HepG2 (cell line): ENCODE measurements around the gene DZIP1L. TPM values are rescaled to one million over a fixed set of nuclear protein-coding genes. Genes with fewer than 3 reads are reported as not detected.

Experiments
- ATAC-seq: fragments of 200-7000 bp; cut with Tn5 transposase; 3 replicates; pipeline ENCODE4 v1.9.1; 2020; ENCODE audit warnings: mild to moderate bottlenecking, moderate library complexity
- BruUV-seq: library from RNA; stranded (reverse); fragments of 400-500 nt; replicated peaks from 2 replicates; lab custom pipeline; 2021; lab: Mats Ljungman, UMichigan
- CTCF ChIA-PET: fragments of 300-600 bp; formaldehyde crosslinking; extraction: SDS; loops from one replicate; lab custom pipeline; 2021; ENCODE audit warnings: low total read pairs, inconsistent platforms, low intra/inter-chr PET ratio; lab: Yijun Ruan, JAX
- POLR2A ChIA-PET: fragments of 350-600 bp; sonication (Branson Sonifier 250); formaldehyde crosslinking; loops from one replicate; lab custom pipeline; 2020; ENCODE audit warnings: antibody characterized with exemption, inconsistent platforms; lab: Yijun Ruan, JAX
- DNase-seq: peaks from one replicate; pipeline ENCODE4 v3.0.0-alpha.2; 2015; ENCODE audit warnings: low spot score
- FAIRE-seq: peaks from 3 replicates; lab custom pipeline; 2011; peaks lifted over from hg19 to GRCh38; lab: Jason Lieb, UNC
- H2AFZ ChIP-seq: one replicate; pipeline ENCODE4 v1.6.1; 2011; ENCODE audit warnings: low read length, inconsistent platforms
- H3K27ac ChIP-seq: fragments of 300-600 bp; 3 replicates; pipeline ENCODE4 v1.8.0; 2011; ENCODE audit warnings: mixed run types, mild to moderate bottlenecking, mixed read lengths, low read length, inconsistent platforms; ENCODE audit not compliant: insufficient read depth; ENCODE audit errors: extremely low read length
- H3K27me3 ChIP-seq, 2 experiments: fragments of 200-600 bp in 1 of 2; 2 replicates in 1 of 2; 3 replicates in 1 of 2; pipeline versions ENCODE4 v1.6.0 to v1.8.0; 2011; ENCODE audit warnings: low read length in 2 of 2, mild to moderate bottlenecking in 2 of 2, moderate library complexity in 2 of 2, inconsistent platforms in 1 of 2; ENCODE audit not compliant: insufficient read depth in 2 of 2, control insufficient read depth in 1 of 2
- H3K36me3 ChIP-seq, 2 experiments: fragments of 200-600 bp in 1 of 2; replicated peaks in 1 of 2; 2 replicates in 1 of 2; 3 replicates in 1 of 2; pipeline versions ENCODE4 v1.5.1 to v1.8.0; 2011; ENCODE audit warnings: low read length in 2 of 2, inconsistent platforms in 1 of 2; ENCODE audit not compliant: insufficient read depth in 2 of 2, control insufficient read depth in 1 of 2
- H3K4me1 ChIP-seq: 2 replicates; pipeline ENCODE4 v1.5.1; 2012; ENCODE audit warnings: low read length, inconsistent platforms; ENCODE audit not compliant: insufficient read depth
- H3K4me2 ChIP-seq: 2 replicates; pipeline ENCODE4 v1.6.0; 2011; ENCODE audit warnings: low read depth, low read length, inconsistent platforms
- H3K4me3 ChIP-seq, 3 experiments: fragments of 200-600 bp in 1 of 3; sonication (generic), shearing (Covaris generic) in 1 of 3; replicated peaks in 1 of 3; 2 replicates each; pipeline ENCODE4 v1.5.1; 2011 to 2016; ENCODE audit warnings: low read length in 3 of 3, inconsistent platforms in 2 of 3, low read depth in 2 of 3, mild to moderate bottlenecking in 2 of 3, control low read depth in 1 of 3, mixed read lengths in 1 of 3; ENCODE audit not compliant: insufficient read depth in 1 of 3
- H3K79me2 ChIP-seq: one replicate; pipeline ENCODE4 v1.6.1; 2011; ENCODE audit warnings: low read length, inconsistent platforms; ENCODE audit not compliant: insufficient read depth
- H3K9ac ChIP-seq: 2 replicates; pipeline ENCODE4 v1.6.0; 2011; ENCODE audit warnings: mild to moderate bottlenecking, low read depth, low read length, inconsistent platforms; ENCODE audit not compliant: insufficient read depth
- H3K9me3 ChIP-seq: 2 replicates; pipeline ENCODE4 v1.5.1; 2012; ENCODE audit warnings: mild to moderate bottlenecking, low read length
- H4K20me1 ChIP-seq: 2 replicates; pipeline ENCODE4 v1.6.0; 2011; ENCODE audit warnings: inconsistent platforms, mild to moderate bottlenecking, low read length, moderate library complexity; ENCODE audit not compliant: insufficient read depth
- DR1 ChIP-seq: sonication (generic); formaldehyde crosslinking; IDR thresholded peaks from 2 replicates; pipeline ENCODE4 v1.8.0; 2021; ENCODE audit warnings: mild to moderate bottlenecking, missing genetic modification reagents, inconsistent platforms
- ETV5 ChIP-seq: IDR thresholded peaks from 2 replicates; pipeline ENCODE4 v1.6.1; 2018; ENCODE audit warnings: missing biosample characterization, missing genetic modification reagents, inconsistent platforms, borderline replicate concordance
- HDAC1 ChIP-seq: sonication (generic); formaldehyde crosslinking; IDR thresholded peaks from 2 replicates; pipeline ENCODE4 v1.5.1; 2020; ENCODE audit warnings: mild to moderate bottlenecking, missing genetic modification reagents
- HOMEZ ChIP-seq: IDR thresholded peaks from 2 replicates; pipeline ENCODE4 v1.6.1; 2016; ENCODE audit warnings: low read depth
- MTF2 ChIP-seq: sonication (generic); formaldehyde crosslinking; IDR thresholded peaks from 2 replicates; pipeline ENCODE4 v1.5.0; 2020; ENCODE audit warnings: missing genetic modification reagents, borderline replicate concordance
- RAD21 ChIP-seq: fragments of 450-650 bp; formaldehyde crosslinking; IDR thresholded peaks from 2 replicates; pipeline ENCODE4 v1.5.0; 2020; ENCODE audit warnings: mild to moderate bottlenecking
- SAP130 ChIP-seq: IDR thresholded peaks from 2 replicates; pipeline ENCODE4 v1.6.1; 2016; ENCODE audit warnings: low read depth
- SMC3 ChIP-seq: IDR thresholded peaks from 2 replicates; pipeline ENCODE4 v1.6.1; 2011; ENCODE audit warnings: low read length, improper control_type of control experiment
- SOX13 ChIP-seq, 3 experiments: fragments of 450-650 bp in 1 of 3; sonication (generic) in 1 of 3; formaldehyde crosslinking in 1 of 3; IDR thresholded peaks in 2 of 3; conservative IDR thresholded peaks in 1 of 3; 2 replicates each; pipeline versions ENCODE4 v1.5.0 to v1.6.1; 2016 to 2020; ENCODE audit warnings: antibody characterized with exemption in 1 of 3, mild to moderate bottlenecking in 1 of 3, missing compliant biosample characterization in 1 of 3, missing genetic modification reagents in 1 of 3, moderate library complexity in 1 of 3
- SPEN ChIP-seq: sonication (generic); formaldehyde crosslinking; IDR thresholded peaks from 2 replicates; pipeline ENCODE4 v1.5.1; 2020; ENCODE audit warnings: low read depth, mild to moderate bottlenecking, missing genetic modification reagents
- STAG1 ChIP-seq: sonication (generic); formaldehyde crosslinking; IDR thresholded peaks from 2 replicates; pipeline ENCODE4 v1.4.0; 2020; ENCODE audit warnings: missing genetic modification reagents
- XBP1 ChIP-seq: sonication (generic); formaldehyde crosslinking; IDR thresholded peaks from 2 replicates; pipeline ENCODE4 v1.5.0; 2020; ENCODE audit warnings: missing genetic modification reagents
- ZFX ChIP-seq: sonication (generic); formaldehyde crosslinking; IDR thresholded peaks from 2 replicates; pipeline ENCODE4 v1.4.0; 2020; ENCODE audit warnings: mild to moderate bottlenecking, low read depth, missing genetic modification reagents, moderate library complexity
- ZNF205 ChIP-seq: IDR thresholded peaks from 2 replicates; pipeline ENCODE4 v1.6.1; 2018; ENCODE audit warnings: missing biosample characterization, missing genetic modification reagents
- ZNF280B ChIP-seq: sonication (generic); formaldehyde crosslinking; IDR thresholded peaks from 2 replicates; pipeline ENCODE4 v1.5.0; 2020; ENCODE audit warnings: missing genetic modification reagents, mild to moderate bottlenecking, borderline replicate concordance
- ZNF350 ChIP-seq: sonication (generic); formaldehyde crosslinking; IDR thresholded peaks from 2 replicates; pipeline ENCODE4 v1.4.0; 2020; ENCODE audit warnings: mild to moderate bottlenecking, low read depth, missing genetic modification reagents, borderline replicate concordance
- ZNF530 ChIP-seq: sonication (generic); formaldehyde crosslinking; IDR thresholded peaks from 2 replicates; pipeline ENCODE4 v1.5.0; 2020; ENCODE audit warnings: low read depth, mild to moderate bottlenecking, missing genetic modification reagents
- ZNF619 ChIP-seq: sonication (generic); formaldehyde crosslinking; IDR thresholded peaks from 2 replicates; pipeline ENCODE4 v1.4.0; 2020; ENCODE audit warnings: mild to moderate bottlenecking, missing genetic modification reagents
- WGBS: methylation state at CpG from one replicate; pipeline ENCODE4 v1.1.6; 2017; ENCODE audit warnings: low lambda C conversion rate; 5-methylcytosine and 5-hydroxymethylcytosine counted together
- in situ Hi-C: cut with HindIII; loops from 2 replicates; pipeline ENCODE4 v1.10.0; 2017; ENCODE audit warnings: low pct_unique_long_range_greater_than_20kb; ENCODE audit not compliant: extremely low pct_ligation_motif_present
- intact Hi-C: fragments of 100-400 bp; cut with micrococcal nuclease; formaldehyde crosslinking; loops from one replicate; pipeline ENCODE4 v1.10.0; 2022; ENCODE audit not compliant: unreplicated experiment
- polyA plus RNA-seq, 8 experiments: library from polyadenylated mRNA; depleted of rRNA in 3 of 8; stranded (reverse) in 7 of 8; unstranded in 1 of 8; fragments of >200 nt; fragmentation: Illumina TruSeq in 4 of 8; extraction: Trizol in 4 of 8; gene quantifications; 2 replicates each; pipeline versions ENCODE4 v1.2.1 to v1.2.3, GENCODE V29; 2011 to 2016; ENCODE audit warnings: low read depth in 4 of 8, missing spikeins in 1 of 8, mixed read lengths in 1 of 8; ENCODE audit not compliant: insufficient read depth in 1 of 8
- total RNA-seq, 5 experiments: library from RNA; depleted of rRNA; stranded (reverse); fragments of >200 nt; fragmentation: Illumina TruSeq; extraction: Trizol; gene quantifications; 2 replicates each; pipeline ENCODE4 v1.2.3, GENCODE V29; 2016; ENCODE audit warnings: low read depth in 1 of 5

The DZIP1L gene
- total and polyA plus RNA-seq, 2 of the 13 experiments (the other 11 are each of a cell fraction or from before 2014, with no cell fraction given) = 0.90 to 1.2 TPM

GRCh38 chr3:138118612-138119422, 3.4 kb upstream of the DZIP1L start (continued):
- TF ChIP-seq HOMEZ (CRISPR knock-in tag) (0 out of 2 replicates have a peak, but pooled peaks have one; percentile 22), SMC3 (peak; percentile 90), SAP130 (0 out of 2 replicates have a peak, but pooled peaks have one; percentile 14), ZNF350 (CRISPR knock-in tag) (0 out of 2 replicates have a peak, but pooled peaks have one; percentile 23), DR1 (CRISPR knock-in tag) (no peak), STAG1 (CRISPR knock-in tag) (peak; percentile 77), XBP1 (CRISPR knock-in tag) (no peak), RAD21 (CRISPR knock-in tag) (peak; percentile 78), HDAC1 (CRISPR knock-in tag) (0 out of 2 replicates have a peak, but pooled peaks have one; percentile 21)

DNA sequence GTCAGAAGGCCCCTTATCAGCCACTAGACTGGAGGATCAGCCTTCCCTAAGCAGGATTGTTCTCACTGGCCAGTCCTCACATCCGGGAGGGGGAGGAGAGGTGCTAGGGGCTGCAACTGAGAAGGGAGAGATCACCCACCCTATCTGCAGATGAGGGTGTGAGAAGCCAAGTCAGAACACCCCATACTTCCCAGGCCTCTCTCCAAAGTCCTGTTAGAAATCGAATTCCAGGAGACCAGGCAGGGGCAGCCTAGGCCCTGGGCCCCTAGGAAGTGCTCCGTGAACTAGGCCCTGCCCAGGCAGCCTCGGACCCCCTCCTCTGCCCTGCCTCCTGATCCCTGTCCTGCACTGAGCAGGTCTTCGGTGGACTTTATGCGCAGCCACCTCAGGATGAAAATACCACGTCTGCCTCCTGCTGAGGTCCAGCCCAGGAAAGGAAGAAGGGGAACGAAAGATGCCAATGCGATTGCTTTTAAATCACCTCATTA, 933 bp downstream of the DZIP1L start:
- H3K79me2 ChIP-seq = no peaks in the 10 kb centered on the region
- TF ChIP-seq SPEN (CRISPR knock-in tag) (peak; percentile 54; the same call in 1 of the 2 replicates), ZNF205 (CRISPR knock-in tag) (0 out of 2 replicates have a peak, but pooled peaks have one; percentile 39), ZNF280B (CRISPR knock-in tag) (peak; percentile 10; the same call in 1 of the 2 replicates), ZFX (CRISPR knock-in tag) (peak; percentile 88), ZNF619 (0 out of 2 replicates have a peak, but pooled peaks have one; percentile 44), ETV5 (CRISPR knock-in tag) (peak; percentile 27; the same call in 1 of the 2 replicates), MTF2 (CRISPR knock-in tag) (0 out of 2 replicates have a peak, but pooled peaks have one; percentile 48), SOX13 (IDR thresholded peaks at IDR 0.05) (no peak), SOX13 (CRISPR knock-in tag; conservative IDR thresholded peaks at IDR 0.05 in 1 of 2, IDR thresholded peaks at IDR 0.05 in 1 of 2) (no peak), ZNF530 (CRISPR knock-in tag) (no peak)

More for the DNA sequence above, 933 bp downstream of the DZIP1L start:
- ATAC-seq (peak; percentile 51), FAIRE-seq (no peak), DNase-seq (peak; percentile 9)
- Histone ChIP-seq H2AFZ (peak overlapping the region; percentile 95), H3K27me3 (no peaks in the 10 kb centered on the region; a peak in 3 of 5 replicates), H4K20me1 (no peaks in the 10 kb centered on the region), H3K4me2 (peak overlapping the region; percentile 98), H3K9ac (peak overlapping the region; percentile 75), H3K9me3 (no peaks in the 10 kb centered on the region), H3K4me3 (peak overlapping the region; percentile 62 to 85 (median 83)), H3K36me3 (no peaks in the 10 kb centered on the region; a peak in 1 of 5 replicates), H3K4me1 (peaks cover 21% of the 10 kb centered on the region), H3K27ac (peak overlapping the region; percentile 35)
- in situ Hi-C loops = no loop called here
- ChIA-PET POLR2A (interaction anchor here (1.5 kb wide), 1 partner anchor 72 kb away, joined by 4 read pairs; the partner anchor contains the start of gene ARMC8), CTCF (no interaction called here)
- WGBS = 3% methylated on average over 4 of the region's 9 CpGs
- intact Hi-C loops = no loop called here
- BruUV-seq = TSS peak; percentile 67
